ENCODE data around the gene LTB. TPM values are rescaled to one million over a fixed set of nuclear protein-coding genes. Genes with fewer than 3 reads are reported as not detected.

The LTB gene
- total RNA-seq, 4 donors from 2014 or later: 14.9 TPM; not detected in 3

DNA sequence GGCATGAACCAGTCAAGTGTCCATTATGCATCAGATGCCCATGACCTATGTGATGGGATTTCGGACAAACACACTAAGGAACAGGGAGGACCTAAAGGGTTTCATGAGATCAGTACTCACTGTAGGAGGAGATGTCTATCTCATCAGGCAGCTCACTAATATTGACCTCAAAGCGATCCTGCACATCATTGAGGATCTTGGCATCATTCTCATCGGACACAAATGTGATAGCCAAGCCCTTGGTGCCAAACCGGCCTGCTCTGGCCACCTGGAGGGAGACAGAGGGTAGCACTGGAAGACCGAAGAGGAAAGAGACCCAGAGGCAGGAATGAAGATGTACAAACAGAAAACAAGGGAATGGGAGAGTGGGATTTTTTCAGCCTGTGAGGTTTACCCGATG, 51.6 kb downstream of the LTB start:
- no peak overlapping the region for H3K4me3 ChIP-seq
- H3K9me3 ChIP-seq: no peaks in the 10 kb centered on the region
- DNase-seq: no peak
- H3K27ac ChIP-seq: no peak overlapping the region
- no peaks in the 10 kb centered on the region for H3K4me1 ChIP-seq
- peaks cover 0 to 65% (median 0%) of the 10 kb centered on the region in 3 donors for H3K36me3 ChIP-seq
- H3K27me3 ChIP-seq: no peaks in the 10 kb centered on the region
- TF ChIP-seq CTCF (IDR thresholded peaks at IDR 0.05) (no peak), POLR2A (IDR thresholded peaks at IDR 0.05) (no peak)

Small RNA genes within 50 kb of the gene (small RNA-seq; reads per million reads assigned to genes)
- gene SNORA38 (9.9 to 24.7 reads per million in 2 donors), gene SNORD117 (198 to 277 reads per million in 2 donors), gene SNORD84 (0 reads per million in 2 donors), gene UQCRHP1 (0 reads per million in 2 donors)

Other genes starting within 250 kb of the LTB start
- gene HLA-B, start 225.2 kb downstream of the LTB start, total RNA-seq: 1,000 to 10,000 TPM in 3 of 4 donors, 100 to 1,000 TPM in 1; 835 to 3,384 (median 2,517) TPM
- 10 to 100 TPM; 21.0 to 71.0 (median 29.1) TPM for gene MICA, start 178.8 kb downstream of the LTB start, total RNA-seq
- gene MICB, start 84.3 kb downstream of the LTB start, total RNA-seq: 1 to 10 TPM; 4.7 to 9.9 (median 8.0) TPM
- gene MCCD1, start 53.5 kb downstream of the LTB start, total RNA-seq: not detected
- 1,000 to 10,000 TPM in 1 of 4 donors, 100 to 1,000 TPM in 3; 161 to 1,087 (median 280) TPM for gene DDX39B, start 40.4 kb downstream of the LTB start, total RNA-seq
- not detected for gene ATP6V1G2, start 35.8 kb downstream of the LTB start, total RNA-seq
- 10 to 100 TPM; 20.0 to 34.5 (median 30.1) TPM for gene NFKBIL1, start 34.8 kb downstream of the LTB start, total RNA-seq
- not detected for gene LTA, start 10.1 kb downstream of the LTB start, total RNA-seq
- 1 to 10 TPM in 1 of 4 donors, under 1 TPM in 1, not detected in 2; 0.67 to 3.4 TPM for gene TNF, start 6.9 kb downstream of the LTB start, total RNA-seq
- 10 to 100 TPM in 1 of 4 donors, 1 to 10 TPM in 1, not detected in 2; 2.5 to 11.6 TPM for gene LST1, start 3.9 kb upstream of the LTB start, total RNA-seq
- not detected for gene NCR3, start 10.6 kb upstream of the LTB start, total RNA-seq
- 100 to 1,000 TPM in 1 of 4 donors, 10 to 100 TPM in 1, 1 to 10 TPM in 2; 6.1 to 112 (median 11.2) TPM for gene AIF1, start 32.8 kb upstream of the LTB start, total RNA-seq
- gene PRRC2A, start 38.3 kb upstream of the LTB start, total RNA-seq: 100 to 1,000 TPM in 3 of 4 donors, 10 to 100 TPM in 1; 67.1 to 133 (median 126) TPM
- 100 to 1,000 TPM; 242 to 421 (median 323) TPM for gene BAG6, start 70.2 kb upstream of the LTB start, total RNA-seq
- gene APOM, start 73.5 kb upstream of the LTB start, total RNA-seq: 10 to 100 TPM in 3 of 4 donors, not detected in 1; 10.0 to 34.9 (median 10.9) TPM
- 10 to 100 TPM; 26.4 to 46.7 (median 37.2) TPM for gene C6orf47, start 78.4 kb upstream of the LTB start, total RNA-seq
- 10 to 100 TPM; 29.4 to 63.5 (median 41.9) TPM for gene GPANK1, start 82.6 kb upstream of the LTB start, total RNA-seq
- gene CSNK2B, start 83.7 kb upstream of the LTB start, total RNA-seq: 100 to 1,000 TPM; 209 to 243 (median 227) TPM
- 10 to 100 TPM in 3 of 4 donors, 1 to 10 TPM in 1; 7.2 to 25.6 (median 19.7) TPM for gene LY6G5B, start 87.6 kb upstream of the LTB start, total RNA-seq
- not detected for gene LY6G5C, start 98.6 kb upstream of the LTB start, total RNA-seq
- gene ABHD16A, start 120.9 kb upstream of the LTB start, total RNA-seq: 10 to 100 TPM; 44.1 to 92.6 (median 63.1) TPM
- gene LY6G6F, start 124.4 kb upstream of the LTB start, total RNA-seq: not detected
- gene LY6G6D, start 132.9 kb upstream of the LTB start, total RNA-seq: not detected
- not detected for gene LY6G6C, start 139.3 kb upstream of the LTB start, total RNA-seq
- not detected for gene MPIG6B, start 140.9 kb upstream of the LTB start, total RNA-seq
- gene DDAH2, start 146.9 kb upstream of the LTB start, total RNA-seq: 100 to 1,000 TPM in 1 of 4 donors, 10 to 100 TPM in 3; 25.6 to 136 (median 53.3) TPM
- 100 to 1,000 TPM; 207 to 307 (median 270) TPM for gene CLIC1, start 154.1 kb upstream of the LTB start, total RNA-seq
- gene MSH5, start 157.6 kb upstream of the LTB start, total RNA-seq: 10 to 100 TPM; 21.4 to 72.6 (median 46.1) TPM
- 10 to 100 TPM in 1 of 4 donors, 1 to 10 TPM in 3; 6.6 to 10.3 (median 9.5) TPM for gene SAPCD1, start 180.2 kb upstream of the LTB start, total RNA-seq
- 10 to 100 TPM in 3 of 4 donors, not detected in 1; 16.8 to 26.0 (median 19.7) TPM for gene VWA7, start 194.9 kb upstream of the LTB start, total RNA-seq
- gene VARS1, start 213.3 kb upstream of the LTB start, total RNA-seq: 10 to 100 TPM; 33.9 to 53.6 (median 44.7) TPM
- gene LSM2, start 224.5 kb upstream of the LTB start, total RNA-seq: 10 to 100 TPM; 11.8 to 42.9 (median 19.1) TPM
- gene HSPA1L, start 232.9 kb upstream of the LTB start, total RNA-seq: 1 to 10 TPM in 2 of 4 donors, under 1 TPM in 1, not detected in 1; 0.88 to 1.7 (median 1.5) TPM
- 100 to 1,000 TPM in 1 of 4 donors, 10 to 100 TPM in 3; 38.1 to 123 (median 67.0) TPM for gene HSPA1A, start 233.1 kb upstream of the LTB start, total RNA-seq
- gene HSPA1B, start 245.3 kb upstream of the LTB start, total RNA-seq: 100 to 1,000 TPM in 3 of 4 donors, 10 to 100 TPM in 1; 85.7 to 199 (median 146) TPM